Cardiac septum (tissue), 1 donor: Measurements from ENCODE around the gene CLSTN3. TPM values are rescaled to one million over a fixed set of nuclear protein-coding genes. Genes with fewer than 3 reads are reported as not detected.

ENCODE experiments used
- DNase-seq: peaks from one replicate; pipeline ENCODE4 v3.0.0-alpha.2; 2020; ENCODE audit warnings: low spot score
- intact Hi-C: fragments of 100-400 bp; cut with DNase I; formaldehyde crosslinking; loops from one replicate; pipeline ENCODE4 v1.14.0; 2022
- total RNA-seq: library from RNA; stranded (reverse); fragmentation: NEBNext Ultra II Directional; extraction: Animal tissue kit (Norgen Biotek cat#: 25700); gene quantifications from one replicate; pipeline ENCODE4 v1.2.1, GENCODE V29; 2021
- donor health status: DM: no; HTN: no; CAD: no.

The CLSTN3 gene
- total RNA-seq, 1 donor from 2014 or later: 5.7 TPM

DNA sequence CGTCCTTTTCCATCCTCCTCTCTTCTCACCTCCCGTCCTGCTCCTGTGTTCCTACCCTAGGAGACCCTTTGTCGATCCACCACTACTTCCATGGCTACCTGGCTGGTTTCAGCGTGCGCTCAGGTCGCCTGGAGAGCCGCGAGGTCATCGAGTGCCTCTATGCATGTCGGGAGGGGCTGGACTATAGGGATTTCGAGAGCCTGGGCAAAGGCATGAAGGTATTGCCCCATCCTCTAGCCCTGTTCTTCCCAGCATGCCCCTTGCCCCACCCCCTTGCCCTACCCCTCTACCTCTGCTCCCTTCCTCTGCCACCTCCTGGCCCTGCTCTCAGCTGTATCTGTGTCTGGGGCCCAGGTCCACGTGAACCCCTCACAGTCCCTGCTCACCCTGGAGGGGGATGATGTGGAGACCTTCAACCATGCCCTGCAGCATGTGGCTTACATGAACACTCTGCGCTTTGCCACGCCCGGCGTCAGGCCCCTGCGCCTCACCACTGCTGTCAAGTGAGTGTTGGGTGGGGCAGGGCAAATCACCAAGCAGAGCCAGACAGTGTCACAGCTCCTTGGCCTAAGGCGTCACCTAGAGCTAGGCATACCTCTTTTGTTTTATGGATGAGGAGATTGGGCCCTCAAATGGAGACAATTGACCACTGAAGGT lies 12.8 kb downstream of the CLSTN3 start:
- intact Hi-C loops: no loop called here

DNA sequence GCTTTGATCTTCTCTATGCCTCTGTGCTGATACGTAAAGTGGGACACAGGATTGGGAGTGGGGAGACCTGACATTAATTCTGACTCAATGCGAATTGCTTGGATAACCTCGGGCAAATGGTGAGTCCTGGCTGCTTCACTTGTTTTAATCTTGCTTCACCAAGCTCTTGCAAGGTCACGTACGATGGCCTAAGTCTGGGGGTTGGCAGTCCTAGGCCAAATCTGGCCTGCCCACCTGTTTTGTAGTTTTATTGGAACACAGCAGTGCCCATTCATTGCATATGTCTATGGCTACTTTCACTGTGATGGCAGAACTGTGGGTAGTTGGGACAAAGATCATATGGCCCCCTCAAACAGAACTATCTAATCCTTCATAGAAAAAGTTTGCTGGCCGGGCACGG lies 13.4 kb downstream of the CLSTN3 start:
- intact Hi-C loops: no loop called here

More for the DNA sequence above, 12.8 kb downstream of the CLSTN3 start:
- DNase-seq: peak; percentile 46

DNA sequence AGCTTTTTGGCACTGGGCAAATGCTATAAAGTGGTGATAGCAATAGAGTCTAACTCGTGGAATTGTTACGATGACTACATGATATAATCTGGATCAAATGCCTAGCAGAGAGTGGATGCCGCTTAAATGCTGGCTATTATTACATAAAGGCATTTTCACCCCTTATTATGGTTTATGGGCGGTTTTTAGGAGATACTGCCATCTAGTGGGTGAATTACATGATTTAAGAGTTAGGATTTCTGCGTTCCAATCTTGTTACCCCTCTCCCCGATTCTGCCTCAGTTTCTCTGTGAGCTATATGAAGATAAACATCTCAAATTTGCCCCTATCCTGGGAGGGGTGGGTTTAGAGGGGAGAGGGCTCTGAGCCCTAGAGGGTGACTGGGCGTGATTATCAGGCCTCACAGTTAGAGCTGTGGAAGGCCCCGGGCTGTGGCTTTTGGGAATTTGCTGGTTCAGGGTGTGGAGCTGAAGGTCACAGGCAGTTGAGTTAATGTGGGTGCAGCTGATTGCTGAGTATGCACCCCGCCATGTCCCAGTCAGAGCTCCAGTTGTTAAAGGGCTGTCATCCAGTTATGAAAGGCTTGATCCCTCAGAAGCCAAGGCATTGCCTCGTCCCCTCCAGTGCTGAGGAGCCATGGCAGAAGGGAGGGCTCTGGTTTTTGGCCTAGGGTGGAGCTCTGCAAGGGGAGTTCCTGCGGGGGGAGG lies 14.4 kb downstream of the CLSTN3 start:
- intact Hi-C loops: no loop called here
- DNase-seq: no peak

More for the DNA sequence above, 13.4 kb downstream of the CLSTN3 start:
- DNase-seq: peak; percentile 53

DNA sequence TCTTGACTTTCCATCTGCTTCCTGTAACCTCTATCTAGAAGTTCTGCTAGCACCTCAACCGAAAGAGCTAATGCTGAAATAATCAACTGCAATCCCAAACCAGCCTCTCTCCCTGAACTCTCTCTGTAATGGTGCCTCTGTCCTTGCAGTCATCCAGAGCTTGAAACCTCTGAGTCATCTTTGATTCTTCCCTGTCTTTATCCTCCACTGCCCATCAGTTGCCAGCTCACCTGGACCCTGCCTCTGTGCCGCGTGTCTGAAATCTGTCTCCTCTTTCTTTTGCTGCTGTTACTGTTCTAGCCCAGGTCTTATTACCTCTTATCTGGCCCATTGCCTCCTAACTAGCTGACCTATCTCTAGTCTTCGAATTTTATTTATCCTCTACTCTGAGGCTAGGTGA lies 15.5 kb downstream of the CLSTN3 start:
- intact Hi-C loops: no loop called here
- DNase-seq: no peak

DNA sequence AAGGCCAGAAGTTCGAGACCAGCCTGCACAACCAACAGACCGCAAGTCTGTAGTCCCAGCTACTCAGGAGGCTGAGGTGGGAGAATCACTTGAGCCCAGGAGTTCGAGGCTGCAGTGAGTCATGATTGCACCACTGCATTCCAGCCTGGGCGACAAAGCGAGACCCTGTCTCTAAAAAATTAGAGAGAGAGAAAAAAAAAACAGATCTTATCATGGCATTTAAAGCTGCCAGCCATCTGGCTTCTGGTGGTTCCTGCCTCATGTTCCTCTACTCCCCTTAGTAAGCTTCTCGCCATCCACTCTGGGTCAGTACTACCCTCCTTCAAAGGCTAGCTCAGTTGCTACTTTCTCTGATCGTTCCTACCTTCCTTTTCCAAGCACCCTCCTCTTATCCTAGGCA lies 16.1 kb downstream of the CLSTN3 start:
- intact Hi-C loops: no loop called here
- no peak for DNase-seq

DNA sequence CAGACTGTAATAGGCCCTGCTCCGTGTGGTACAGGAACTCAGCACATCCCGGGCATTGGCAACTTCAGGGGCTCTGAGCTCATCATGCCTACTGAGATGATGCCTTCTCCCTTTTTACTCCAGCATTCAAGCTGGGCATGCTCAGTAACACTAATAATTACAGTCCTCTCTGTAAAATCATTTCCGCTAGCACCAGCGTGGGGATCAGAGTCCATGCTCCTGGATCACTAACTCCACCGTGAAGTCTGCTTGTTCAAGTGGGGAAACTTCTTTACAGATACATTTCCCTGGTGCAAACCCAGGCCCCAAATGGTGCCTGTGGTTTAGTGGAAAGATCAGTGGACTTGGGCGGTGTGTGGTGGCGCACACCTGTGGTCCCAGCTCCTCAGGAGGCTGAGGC lies 16.7 kb downstream of the CLSTN3 start:
- no peak for DNase-seq
- intact Hi-C loops: no loop called here

DNA sequence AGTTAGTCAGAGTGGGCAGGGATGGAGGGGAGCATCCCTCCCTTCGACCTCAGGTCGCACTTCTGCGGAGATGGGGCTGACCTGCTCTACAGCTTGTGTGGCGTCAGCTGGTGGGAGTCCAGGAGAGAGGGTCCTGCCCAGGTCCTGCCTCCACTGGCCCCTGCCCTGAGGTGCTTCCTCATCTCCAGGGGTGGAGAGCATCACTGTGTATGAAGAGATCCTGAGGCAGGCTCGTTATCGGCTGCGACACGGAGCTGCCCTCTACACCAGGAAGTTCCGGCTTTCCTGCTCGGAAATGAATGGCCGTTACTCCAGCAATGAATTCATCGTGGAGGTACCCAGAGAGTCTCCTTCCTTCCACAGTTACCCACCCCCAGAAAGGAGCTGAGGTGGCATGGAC lies 20.2 kb downstream of the CLSTN3 start:
- no peak for DNase-seq
- intact Hi-C loops: no loop called here

DNA sequence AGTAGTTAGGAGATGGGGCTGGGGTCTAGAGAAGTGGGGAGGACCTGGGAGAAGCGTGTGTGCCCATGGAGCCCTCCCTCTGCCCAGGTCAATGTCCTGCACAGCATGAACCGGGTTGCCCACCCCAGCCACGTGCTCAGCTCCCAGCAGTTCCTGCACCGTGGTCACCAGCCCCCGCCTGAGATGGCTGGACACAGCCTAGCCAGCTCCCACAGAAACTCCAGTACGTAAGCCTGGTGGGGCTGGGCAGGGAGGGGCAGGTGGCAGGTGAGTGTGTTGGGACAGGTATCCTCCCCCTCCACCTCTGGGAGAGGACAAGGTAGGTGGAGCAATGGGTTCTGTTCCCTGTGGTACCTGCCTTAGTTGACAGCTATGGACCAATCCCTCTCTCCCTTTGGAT lies 20.7 kb downstream of the CLSTN3 start:
- DNase-seq: no peak
- intact Hi-C loops: no loop called here

DNA sequence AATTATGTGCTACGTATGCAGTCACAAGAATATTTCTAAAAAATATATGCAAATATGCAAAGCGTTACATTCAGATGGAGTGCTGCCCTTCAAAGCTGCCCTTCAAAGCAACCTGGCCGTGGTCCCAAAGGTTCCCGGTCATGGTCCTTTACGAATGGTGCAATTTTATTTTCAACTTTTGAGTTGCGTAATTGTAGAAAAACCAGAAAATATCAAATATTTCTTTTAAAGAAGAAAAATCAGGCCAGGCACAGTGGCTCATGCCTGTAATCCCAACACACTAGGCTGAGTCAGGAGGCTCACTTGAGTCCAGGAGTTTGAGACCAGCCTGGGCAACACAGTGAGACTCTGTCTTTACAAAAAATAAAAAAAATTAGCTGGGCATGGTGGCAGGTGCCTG lies 21.4 kb downstream of the CLSTN3 start:
- no peak for DNase-seq
- intact Hi-C loops: no loop called here

DNA sequence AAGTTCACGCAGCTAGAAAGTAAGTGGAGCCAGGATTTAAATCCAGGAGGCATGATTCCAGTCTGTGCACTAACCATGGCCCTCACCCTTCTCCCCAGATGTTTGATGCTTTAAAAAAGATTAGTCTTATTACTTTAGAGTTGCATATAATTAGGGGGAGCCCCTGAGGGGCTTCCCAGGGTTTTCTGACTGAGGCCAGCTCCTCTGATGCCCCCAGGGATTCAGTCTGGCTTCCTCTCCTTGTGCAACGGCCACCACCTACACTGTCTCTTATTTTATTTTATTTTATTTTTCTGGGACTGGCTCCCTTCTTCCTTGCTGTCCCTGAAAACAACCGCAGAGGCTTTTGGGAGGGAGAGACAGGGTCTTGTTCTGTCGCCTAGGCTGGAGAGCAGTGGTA lies 22.6 kb downstream of the CLSTN3 start:
- no peak for DNase-seq
- intact Hi-C loops: no loop called here

DNA sequence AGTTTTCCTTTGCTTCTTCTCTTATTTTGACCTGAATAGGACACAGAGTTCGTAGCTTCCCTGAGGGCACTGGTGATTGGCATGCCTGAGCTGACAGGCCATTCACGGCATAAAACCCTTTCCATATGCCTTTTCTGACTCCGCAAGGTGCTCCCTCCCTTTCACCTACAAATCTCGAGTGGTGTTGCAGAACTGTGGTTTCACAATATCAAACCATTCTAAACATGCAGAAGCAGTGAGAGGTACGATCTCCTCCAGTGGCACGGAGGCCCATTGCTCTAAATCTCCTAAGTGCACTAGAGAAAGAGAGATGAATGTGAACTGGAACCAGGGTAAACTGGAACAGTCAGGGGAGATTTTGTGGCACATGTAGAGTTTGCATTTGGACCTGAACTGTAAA lies 23.9 kb downstream of the CLSTN3 start:
- DNase-seq: no peak
- intact Hi-C loops: no loop called here

DNA sequence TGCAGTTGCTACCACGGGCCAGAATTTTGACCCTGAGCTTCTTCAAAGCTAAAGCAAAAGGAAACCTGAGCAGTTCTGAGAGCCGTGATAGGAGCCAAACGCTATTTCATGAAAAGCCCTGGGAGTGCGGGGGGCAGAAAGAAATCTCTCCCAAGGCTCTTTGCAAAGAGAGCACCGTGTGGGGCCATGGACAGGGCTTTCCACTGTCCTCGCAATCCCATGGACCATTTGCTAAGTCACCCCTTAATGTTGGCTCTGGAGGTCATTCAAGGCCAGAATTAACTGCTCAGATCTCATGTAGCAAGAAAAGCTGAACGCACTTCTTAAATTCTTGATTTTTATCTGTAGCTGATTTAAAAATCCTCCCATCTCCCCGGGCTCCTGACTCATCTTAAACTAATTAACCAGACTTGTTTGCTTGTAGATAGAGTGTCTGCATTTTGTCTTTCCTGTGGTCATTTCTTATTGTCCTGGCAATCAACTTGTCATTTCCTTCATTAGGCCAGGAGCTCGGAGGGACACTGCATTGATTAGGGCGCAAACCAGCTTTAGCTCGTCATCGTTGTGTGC lies 24.8 kb downstream of the CLSTN3 start:
- intact Hi-C loops: no loop called here
- DNase-seq: no peak

DNA sequence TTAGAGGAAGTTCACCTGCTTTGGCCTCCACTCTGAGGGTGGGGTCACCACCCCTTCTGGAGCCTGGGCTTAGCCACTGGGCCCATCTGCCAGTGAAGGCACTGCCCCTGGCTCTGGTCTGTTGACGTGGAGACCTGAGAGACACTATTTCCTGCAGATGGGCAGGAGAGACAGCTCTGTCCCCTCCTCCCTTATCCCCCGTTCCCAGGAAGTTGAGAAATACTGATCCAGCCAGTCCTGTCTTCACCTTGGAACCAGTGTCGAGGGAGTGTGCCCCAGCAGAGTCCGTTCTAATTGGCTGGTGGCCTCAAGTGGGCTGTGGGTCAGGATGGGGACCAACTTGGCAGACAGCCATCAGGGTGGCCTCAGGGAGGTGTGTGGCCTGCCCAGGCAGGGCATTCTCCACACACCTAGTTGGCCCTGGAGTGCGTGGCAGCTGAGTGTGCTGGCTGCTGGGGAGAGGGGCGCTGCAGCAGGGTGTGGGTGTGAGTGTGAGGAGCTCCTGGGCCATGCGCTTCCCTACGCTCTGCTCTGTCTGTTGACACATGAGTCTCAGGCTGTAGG lies 25.4 kb downstream of the CLSTN3 start:
- intact Hi-C loops: no loop called here

DNA sequence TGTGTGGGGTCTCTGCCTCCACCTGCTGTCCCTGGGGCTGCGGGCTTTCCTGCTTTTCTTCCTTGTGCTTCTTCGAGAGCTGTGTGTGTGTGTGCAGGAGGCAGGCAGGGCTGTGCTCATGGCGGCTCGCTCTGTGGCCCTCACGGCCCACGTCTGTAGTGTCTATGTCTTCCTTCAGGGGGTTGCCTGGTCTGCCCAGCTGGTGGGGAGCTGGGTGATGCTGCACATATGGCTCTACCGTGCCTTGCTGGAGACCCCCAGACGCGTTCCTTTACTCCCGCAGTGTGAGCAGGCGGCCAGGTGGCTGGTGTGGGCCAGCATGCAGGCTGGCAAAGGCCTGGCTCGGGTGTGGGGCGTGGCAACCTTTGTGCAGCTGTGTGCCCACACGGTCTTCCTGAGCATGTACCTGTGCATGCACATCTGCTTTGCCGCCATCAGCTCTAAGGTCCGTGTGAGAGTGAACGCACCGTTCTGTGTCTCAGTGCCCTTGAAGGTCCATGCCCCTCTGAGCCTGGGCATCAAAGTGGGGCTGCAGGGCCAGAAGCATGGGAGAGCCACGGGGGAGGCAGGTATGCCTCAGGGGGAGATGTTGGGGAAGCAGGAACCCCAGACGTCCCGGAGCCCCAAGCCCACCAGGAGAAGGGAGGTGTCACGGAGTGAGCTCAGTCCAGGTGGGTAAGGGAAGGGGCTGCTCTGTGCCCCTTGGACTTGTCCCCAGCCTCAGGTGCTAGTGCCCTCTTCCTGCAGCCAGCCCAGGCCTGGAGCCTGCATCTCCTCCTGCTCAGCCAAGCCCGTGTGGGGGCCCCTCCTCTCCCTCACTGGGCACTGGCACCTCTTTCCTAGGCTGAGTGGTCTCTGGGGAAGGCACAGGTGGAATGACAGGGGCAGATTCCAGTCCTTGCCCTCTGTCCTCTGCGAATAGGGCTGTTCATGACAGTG lies 26.4 kb downstream of the CLSTN3 start:
- DNase-seq: no peak
- intact Hi-C loops: no loop called here

More for the DNA sequence above, 25.4 kb downstream of the CLSTN3 start:
- no peak for DNase-seq

DNA sequence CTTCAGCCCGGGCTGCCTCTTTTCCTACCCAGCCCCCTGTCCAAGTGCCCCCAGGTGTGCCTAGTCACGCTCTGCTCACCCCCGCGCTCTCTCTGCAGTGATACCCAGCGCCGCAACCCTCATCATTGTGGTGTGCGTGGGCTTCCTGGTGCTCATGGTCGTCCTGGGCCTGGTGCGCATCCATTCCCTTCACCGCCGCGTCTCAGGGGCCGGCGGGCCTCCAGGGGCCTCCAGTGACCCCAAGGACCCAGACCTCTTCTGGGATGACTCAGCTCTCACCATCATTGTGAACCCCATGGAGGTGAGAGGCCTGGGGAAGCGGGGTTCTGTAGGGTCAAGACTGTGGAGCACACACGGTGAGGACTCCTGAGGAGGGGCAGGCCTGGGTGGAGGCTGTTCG lies 27.2 kb downstream of the CLSTN3 start:
- intact Hi-C loops: no loop called here
- DNase-seq: no peak

DNA sequence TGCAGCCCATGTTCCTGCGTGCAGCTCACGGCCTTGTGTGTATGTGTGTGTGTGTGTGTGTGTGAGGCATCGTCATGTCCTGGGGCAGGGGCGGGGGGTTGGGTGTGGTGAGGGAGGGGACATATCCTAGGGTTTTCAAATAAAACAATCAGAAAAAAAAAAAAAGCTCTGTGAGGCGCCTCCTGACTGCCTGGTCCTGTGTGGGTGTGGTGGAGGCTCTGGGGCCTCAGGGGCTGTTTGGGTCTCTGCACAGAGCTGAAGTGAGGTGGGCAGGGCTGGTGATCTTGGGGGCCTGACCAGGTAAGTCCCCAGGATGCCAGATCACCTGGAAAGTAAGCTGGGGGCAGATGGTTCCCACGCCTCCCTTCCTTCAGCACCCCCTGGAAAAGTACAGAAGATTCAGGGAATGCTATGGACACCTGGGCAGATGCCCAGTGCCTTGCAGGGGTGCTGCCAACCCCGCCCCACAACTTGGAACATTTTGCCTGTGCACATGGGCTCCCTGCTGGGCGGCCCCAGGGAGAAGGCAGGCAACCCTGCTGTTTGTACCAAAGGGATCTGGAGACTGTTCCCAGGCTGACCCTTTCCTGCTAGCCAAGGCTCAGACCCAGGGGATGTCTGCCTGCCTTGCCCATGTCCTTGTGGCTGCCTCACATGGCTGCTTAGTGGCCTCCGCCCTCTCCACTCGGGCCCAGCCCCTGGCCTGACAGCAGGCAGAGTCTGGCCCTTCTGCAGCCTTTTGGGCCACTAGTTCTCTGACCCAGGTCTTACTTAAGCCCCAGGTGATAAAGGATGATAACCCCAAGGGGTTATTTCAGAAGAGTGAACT lies 28.8 kb downstream of the CLSTN3 start:
- intact Hi-C loops: no loop called here

DNA sequence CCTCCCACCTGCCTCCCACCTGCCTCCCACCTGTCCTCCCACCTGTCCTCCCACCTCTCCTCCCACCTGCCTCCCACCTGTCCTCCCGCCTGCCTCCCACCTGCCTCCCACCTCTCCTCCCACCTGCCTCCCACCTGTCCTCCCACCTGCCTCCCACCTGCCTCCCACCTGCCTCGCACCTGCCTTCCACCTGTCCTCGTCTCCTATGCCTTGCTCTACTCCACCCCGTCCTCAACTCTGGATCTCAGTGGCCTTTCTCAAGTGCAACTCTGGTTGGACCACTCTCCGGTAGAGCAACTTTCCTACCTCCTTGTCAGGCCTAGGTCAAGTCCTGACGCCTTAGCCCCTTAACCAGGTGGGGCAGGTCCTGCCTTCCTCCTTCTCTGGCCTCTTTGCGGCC lies 30.0 kb downstream of the CLSTN3 start:
- intact Hi-C loops: no loop called here

More for the DNA sequence above, 28.8 kb downstream of the CLSTN3 start:
- no peak for DNase-seq

DNA sequence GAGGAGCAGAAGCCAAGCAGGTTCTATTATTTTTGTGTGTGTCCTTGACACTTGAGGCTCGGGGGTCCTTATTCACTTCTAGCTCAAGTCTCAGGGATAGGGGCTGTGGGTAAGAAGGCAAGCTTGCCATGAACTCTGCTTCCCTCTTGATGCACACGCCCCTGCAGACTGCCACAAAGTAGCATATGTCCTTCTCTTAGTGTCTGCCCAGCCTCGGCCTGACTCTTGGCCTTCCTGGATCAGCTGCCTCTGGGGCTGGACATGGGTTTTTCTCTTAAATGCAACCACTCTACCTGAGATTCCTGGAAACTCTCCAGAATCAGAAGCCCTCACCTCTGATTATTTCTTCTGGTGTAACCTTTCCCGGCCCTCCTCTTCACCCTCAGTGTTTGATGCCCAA lies 31.2 kb downstream of the CLSTN3 start:
- DNase-seq: no peak
- intact Hi-C loops: no loop called here

More for the DNA sequence above, 30.0 kb downstream of the CLSTN3 start:
- no peak for DNase-seq

DNA sequence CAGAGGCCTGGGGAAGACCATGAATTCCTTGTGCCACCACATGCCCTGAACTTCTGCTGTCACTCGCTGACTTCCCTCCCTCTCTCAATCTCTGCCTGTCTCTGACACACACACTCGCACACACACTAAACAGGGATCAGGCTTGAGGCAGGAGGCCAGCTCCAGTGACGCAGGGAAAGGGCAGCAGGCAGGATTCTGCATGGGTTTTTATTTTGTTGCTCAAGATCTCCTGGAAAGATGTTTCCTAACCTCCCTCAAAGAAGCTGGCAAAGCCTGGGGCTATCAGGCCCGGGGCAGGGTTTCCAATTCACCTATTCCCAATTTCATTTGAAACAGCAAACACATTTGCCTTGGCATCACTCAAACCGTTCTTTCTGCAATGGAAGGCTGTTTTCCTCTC lies 31.6 kb downstream of the CLSTN3 start:
- no peak for DNase-seq
- intact Hi-C loops: no loop called here
